H9 (cell line): Measurements from ENCODE around the gene IQSEC2. TPM values are rescaled to one million over a fixed set of nuclear protein-coding genes. Genes with fewer than 3 reads are reported as not detected.

Experiments
- DNase-seq: peaks from one replicate; pipeline ENCODE4 v3.0.0-alpha.2; 2017
- H2AFZ ChIP-seq: one replicate; pipeline ENCODE4 v1.6.1; 2013; ENCODE audit warnings: mild to moderate bottlenecking, low read length, control low read depth, moderate library complexity
- H2AK5ac ChIP-seq: 2 replicates; pipeline ENCODE4 v1.6.1; 2013; ENCODE audit warnings: low read length, control low read depth, mixed read lengths; ENCODE audit not compliant: insufficient read length
- H2BK120ac ChIP-seq: one replicate; pipeline ENCODE4 v1.6.1; 2013; ENCODE audit warnings: low read depth, mild to moderate bottlenecking, low read length, control low read depth, inconsistent platforms; ENCODE audit not compliant: poor library complexity, severe bottlenecking
- H2BK12ac ChIP-seq: 2 replicates; pipeline ENCODE4 v1.6.1; 2013; ENCODE audit warnings: low read length, control low read depth, mixed read lengths, low read depth; ENCODE audit not compliant: insufficient read length
- H2BK15ac ChIP-seq: 2 replicates; pipeline ENCODE4 v1.6.1; 2013; ENCODE audit warnings: low read depth, low read length, control low read depth
- H2BK20ac ChIP-seq: one replicate; pipeline ENCODE4 v1.6.1; 2013; ENCODE audit warnings: low read depth, mild to moderate bottlenecking, low read length, control low read depth, inconsistent platforms; ENCODE audit not compliant: poor library complexity, severe bottlenecking
- H2BK5ac ChIP-seq: 2 replicates; pipeline ENCODE4 v1.6.1; 2013; ENCODE audit warnings: low read length, control low read depth, mixed read lengths; ENCODE audit not compliant: insufficient read length
- H3K14ac ChIP-seq: 2 replicates; pipeline ENCODE4 v1.6.1; 2013; ENCODE audit warnings: low read length, control low read depth; ENCODE audit not compliant: insufficient read depth
- H3K18ac ChIP-seq: 2 replicates; pipeline ENCODE4 v1.6.1; 2013; ENCODE audit warnings: low read depth, mild to moderate bottlenecking, mixed read lengths, low read length, control low read depth; ENCODE audit not compliant: insufficient read length
- H3K23ac ChIP-seq: 2 replicates; pipeline ENCODE4 v1.6.1; 2013; ENCODE audit warnings: low read length, control low read depth, mixed read lengths, low read depth; ENCODE audit not compliant: insufficient read length
- H3K23me2 ChIP-seq: 2 replicates; pipeline ENCODE4 v1.6.1; 2013; ENCODE audit warnings: low read depth, mild to moderate bottlenecking, mixed read lengths, low read length, control low read depth; ENCODE audit not compliant: insufficient read length, poor library complexity, severe bottlenecking
- H3K27ac ChIP-seq: 2 replicates; pipeline ENCODE4 v1.5.1; 2013; ENCODE audit warnings: low read length, control low read depth, mixed read lengths, low read depth; ENCODE audit not compliant: insufficient read length
- H3K27me3 ChIP-seq: 2 replicates; pipeline ENCODE4 v1.6.1; 2013; ENCODE audit warnings: low read length, control low read depth, inconsistent platforms; ENCODE audit not compliant: insufficient read depth
- H3K4ac ChIP-seq: 2 replicates; pipeline ENCODE4 v1.6.1; 2013; ENCODE audit warnings: low read depth, mild to moderate bottlenecking, control low read depth, inconsistent platforms, low read length, moderate library complexity
- H3K4me1 ChIP-seq: 2 replicates; pipeline ENCODE4 v1.6.1; 2013; ENCODE audit warnings: low read length, control low read depth, inconsistent platforms; ENCODE audit not compliant: insufficient read depth
- H3K4me2 ChIP-seq: 2 replicates; pipeline ENCODE4 v1.6.1; 2013; ENCODE audit warnings: low read length, control low read depth, mixed read lengths; ENCODE audit not compliant: insufficient read length, insufficient read depth
- H3K56ac ChIP-seq: 2 replicates; pipeline ENCODE4 v1.6.1; 2013; ENCODE audit warnings: low read depth, mild to moderate bottlenecking, mixed read lengths, low read length, control low read depth; ENCODE audit not compliant: insufficient read length
- H3K79me1 ChIP-seq: 2 replicates; pipeline ENCODE4 v1.6.1; 2013; ENCODE audit warnings: low read depth, mild to moderate bottlenecking, moderate library complexity, low read length, control low read depth, inconsistent platforms; ENCODE audit not compliant: insufficient read depth, poor library complexity, severe bottlenecking
- H3K79me2 ChIP-seq: 2 replicates; pipeline ENCODE4 v1.6.1; 2013; ENCODE audit warnings: low read length, control low read depth, inconsistent platforms; ENCODE audit not compliant: insufficient read depth
- H3K9ac ChIP-seq: 2 replicates; pipeline ENCODE4 v1.6.1; 2013; ENCODE audit warnings: low read length, control low read depth, mixed read lengths; ENCODE audit not compliant: insufficient read length; ENCODE audit errors: extremely low read depth
- H3K9me3 ChIP-seq: one replicate; pipeline ENCODE4 v1.6.1; 2013; ENCODE audit warnings: low read depth, low read length, inconsistent platforms; ENCODE audit not compliant: control insufficient read depth
- H3T11ph ChIP-seq: one replicate; pipeline ENCODE4 v1.6.1; 2013; ENCODE audit warnings: mild to moderate bottlenecking, low read length, control low read depth, inconsistent platforms
- H4K20me1 ChIP-seq: one replicate; pipeline ENCODE4 v1.6.1; 2013; ENCODE audit not compliant: control insufficient read depth, insufficient read length, insufficient read depth
- H4K5ac ChIP-seq: 2 replicates; pipeline ENCODE4 v1.6.1; 2013; ENCODE audit warnings: low read depth, mild to moderate bottlenecking, mixed read lengths, low read length, control low read depth; ENCODE audit not compliant: insufficient read length
- H4K8ac ChIP-seq: replicated peaks from 2 replicates; pipeline ENCODE4 v1.6.1; 2013; ENCODE audit warnings: low read length, control low read depth, mixed read lengths, low read depth; ENCODE audit not compliant: insufficient read length
- H4K91ac ChIP-seq: 2 replicates; pipeline ENCODE4 v1.6.1; 2013; ENCODE audit warnings: low read depth, mild to moderate bottlenecking, moderate library complexity, mixed read lengths, low read length, control low read depth; ENCODE audit not compliant: insufficient read length
- H3K27ac Mint-ChIP-seq, 3 experiments: 2 replicates in 2 of 3; 3 replicates in 1 of 3; pipeline ENCODE4 v1.8.0; 2020 to 2021; ENCODE audit warnings: mixed read lengths in 3 of 3, mild to moderate bottlenecking in 1 of 3, moderate library complexity in 1 of 3
- H3K27me3 Mint-ChIP-seq: 2 replicates; pipeline ENCODE4 v1.8.0; 2021; ENCODE audit warnings: low read depth, mild to moderate bottlenecking, moderate library complexity, mixed read lengths
- H3K36me3 Mint-ChIP-seq, 3 experiments: 2 replicates in 2 of 3; 3 replicates in 1 of 3; pipeline ENCODE4 v1.8.0; 2020 to 2021; ENCODE audit warnings: low read depth in 3 of 3, mixed read lengths in 3 of 3; ENCODE audit not compliant: insufficient read depth in 1 of 3
- H3K4me1 Mint-ChIP-seq, 2 experiments: 2 replicates each; pipeline ENCODE4 v1.8.0; 2020; ENCODE audit warnings: mixed read lengths in 2 of 2
- H3K4me3 Mint-ChIP-seq, 2 experiments: 2 replicates in 1 of 2; 3 replicates in 1 of 2; pipeline ENCODE4 v1.8.0; 2020 to 2021; ENCODE audit warnings: mild to moderate bottlenecking in 2 of 2, mixed read lengths in 2 of 2, moderate library complexity in 1 of 2
- H3K9me3 Mint-ChIP-seq, 2 experiments: 2 replicates in 1 of 2; 3 replicates in 1 of 2; pipeline ENCODE4 v1.8.0; 2020; ENCODE audit warnings: mild to moderate bottlenecking in 2 of 2, mixed read lengths in 2 of 2, moderate library complexity in 1 of 2
- CTCF ChIP-seq: fragments of 200-600 bp; sonication (generic); conservative IDR thresholded peaks from 3 replicates; pipeline ENCODE4 v1.8.0; 2021; ENCODE audit warnings: antibody characterized with exemption, mild to moderate bottlenecking
- WGBS: extraction: QIAGEN DNeasy Blood & Tissue Kit; methylation state at CpG from one replicate; pipeline ENCODE4 v1.1.7; 2013; ENCODE audit warnings: missing lambda C conversion rate, low lambda C conversion rate, mixed read lengths; ENCODE audit not compliant: insufficient read length; ENCODE audit errors: extremely low coverage; 5-methylcytosine and 5-hydroxymethylcytosine counted together
- total RNA-seq: library from RNA; stranded (reverse); gene quantifications from 2 replicates; pipeline ENCODE4 v1.2.1, GENCODE V29; 2021

Gene IQSEC2
- total RNA-seq, 1 experiment from 2014 or later: 7.0 TPM

- Mint-ChIP-seq H3K4me1 (peaks cover 3 to 15% of the 10 kb centered on the region in 2 experiments), H3K27ac (no peak overlapping the region; a peak in 1 of 7 replicates), H3K27me3 (no peaks in the 10 kb centered on the region; the same call in none of the 2 replicates), H3K36me3 (peaks cover 11 to 27% (median 13%) of the 10 kb centered on the region in 3 experiments), H3K4me3 (no peak overlapping the region), H3K9me3 (peaks cover 60 to 67% of the 10 kb centered on the region in 2 experiments)
- Histone ChIP-seq H3K4me2 (no peak overlapping the region), H2BK20ac (no peak overlapping the region), H2BK5ac (no peak overlapping the region), H2BK120ac (no peak overlapping the region), H3K79me2 (no peaks in the 10 kb centered on the region), H3K23ac (no peak overlapping the region), H4K91ac (no peak overlapping the region), H3K9me3 (peaks cover 22% of the 10 kb centered on the region), H3T11ph (no peak overlapping the region), H2AFZ (no peak overlapping the region), H3K23me2 (no peaks in the 10 kb centered on the region), H3K27ac (no peak overlapping the region), H3K4ac (no peak overlapping the region), H3K14ac (no peak overlapping the region), H4K8ac (no peak overlapping the region), H3K4me1 (no peaks in the 10 kb centered on the region; the same call in 1 of the 2 replicates), H3K9ac (no peak overlapping the region), H2BK15ac (no peak overlapping the region), H4K20me1 (no peaks in the 10 kb centered on the region), H2AK5ac (no peak overlapping the region), H3K56ac (no peak overlapping the region), H2BK12ac (no peak overlapping the region), H4K5ac (no peak overlapping the region), H3K27me3 (no peaks in the 10 kb centered on the region), H3K79me1 (no peaks in the 10 kb centered on the region), H3K18ac (no peak overlapping the region)
- TF ChIP-seq CTCF: no peak
- WGBS: no CpG with 5 or more reads among the region's 22 CpGs
- no peak for DNase-seq
These were observed 26.6 kb downstream of the IQSEC2 start for GRCh38 chrX:53254570-53255461.
